Chondrocyte (in vitro differentiated cells): ENCODE data around the gene CERK. TPM values are rescaled to one million over a fixed set of nuclear protein-coding genes. Genes with fewer than 3 reads are reported as not detected.
"Not testable (repeated sequence)": the region's sequence is repeated elsewhere in the genome, so short reads cannot be mapped to it uniquely, and the experiment has no call there.

ENCODE experiments used
- DNase-seq: peaks from one replicate; pipeline ENCODE4 v3.0.0; 2021; ENCODE audit warnings: mixed read lengths, low spot score
- H3K27ac Mint-ChIP-seq: one replicate; pipeline ENCODE4 v1.8.0; 2021; ENCODE audit warnings: mild to moderate bottlenecking, moderate library complexity, mixed read lengths; ENCODE audit not compliant: unreplicated experiment
- H3K27me3 Mint-ChIP-seq: 2 replicates; pipeline ENCODE4 v1.8.0; 2021; ENCODE audit warnings: low read depth, mixed read lengths
- H3K36me3 Mint-ChIP-seq: 2 replicates; pipeline ENCODE4 v1.8.0; 2021; ENCODE audit warnings: low read depth, mixed read lengths
- H3K4me1 Mint-ChIP-seq: 2 replicates; pipeline ENCODE4 v1.8.0; 2021; ENCODE audit warnings: low read depth, mild to moderate bottlenecking, mixed read lengths
- H3K4me3 Mint-ChIP-seq: one replicate; pipeline ENCODE4 v1.8.0; 2021; ENCODE audit warnings: mild to moderate bottlenecking, moderate library complexity, mixed read lengths; ENCODE audit not compliant: unreplicated experiment
- H3K9me3 Mint-ChIP-seq: 2 replicates; pipeline ENCODE4 v1.8.0; 2021; ENCODE audit warnings: low read depth, mixed read lengths
- CTCF ChIP-seq: fragments of 200-600 bp; sonication (generic); IDR thresholded peaks from 2 replicates; pipeline ENCODE4 v1.5.0; 2021; ENCODE audit warnings: antibody characterized with exemption, mild to moderate bottlenecking, moderate library complexity
- long read RNA-seq: library from polyadenylated mRNA; stranded (forward); transcript quantifications from one replicate; pipeline ENCODE4 v2.0.0, GENCODE V29; 2021
- total RNA-seq: library from RNA; stranded (reverse); gene quantifications from 3 replicates; pipeline ENCODE4 v1.2.1, GENCODE V29; 2021

Gene CERK
- total RNA-seq, result 28.8 to 31.8 TPM (median 29.2 TPM) in 3 replicates
- long read RNA-seq, full-length matches to known transcripts, result 68 of 80 reads
- long read RNA-seq, partial matches to known transcripts, result 2 of 80 reads
- long read RNA-seq, other reads (novel, unspliced or antisense), result 10 of 80 reads

GRCh38 chr22:46737976-46738646, at the start of gene CERK:
TSS of gene CERK (minus strand) at chr22:46738252. CDS start at chr22:46738148, 104 bp downstream.
- TF ChIP-seq CTCF, result no peak
- no peaks in the 10 kb centered on the region for H3K9me3 Mint-ChIP-seq
- DNase-seq, result no peak
- peak within 1 kb of the TSS; percentile 92 for H3K4me3 Mint-ChIP-seq
- H3K27ac Mint-ChIP-seq, result peak within 1 kb of the TSS; percentile 36
- H3K27me3 Mint-ChIP-seq, result no peaks in the 10 kb centered on the region
- H3K4me1 Mint-ChIP-seq, result peaks cover 41% of the 10 kb centered on the region
- H3K36me3 Mint-ChIP-seq, result no peaks in the 10 kb centered on the region

- Mint-ChIP-seq H3K9me3 (no peaks in the 10 kb centered on the region), H3K4me1 (peaks cover 6% of the 10 kb centered on the region), H3K4me3 (no peak overlapping the region), H3K27me3 (no peaks in the 10 kb centered on the region), H3K36me3 (peaks cover 2% of the 10 kb centered on the region), H3K27ac (no peak overlapping the region)
- DNase-seq, result no peak
- TF ChIP-seq CTCF, result no peak
Measured at GRCh38 chr22:46783721-46784120, 45.7 kb upstream of the CERK start.

- not testable (repeated sequence) for H3K9me3 Mint-ChIP-seq, DNase-seq, H3K27me3 Mint-ChIP-seq, H3K4me3 Mint-ChIP-seq, H3K36me3 Mint-ChIP-seq, H3K4me1 Mint-ChIP-seq, H3K27ac Mint-ChIP-seq
Measured at GRCh38 chr22:46782200-46782599, 44.1 kb upstream of the CERK start.

- no peak for DNase-seq
- Mint-ChIP-seq H3K4me3 (no peak overlapping the region), H3K27ac (no peak overlapping the region), H3K27me3 (no peaks in the 10 kb centered on the region), H3K36me3 (no peaks in the 10 kb centered on the region), H3K9me3 (no peaks in the 10 kb centered on the region), H3K4me1 (peaks cover 12% of the 10 kb centered on the region)
- TF ChIP-seq CTCF, result no peak
Measured at GRCh38 chr22:46781291-46781690, 43.2 kb upstream of the CERK start.

GRCh38 chr22:46780453-46780852, 42.4 kb upstream of the CERK start:
- Mint-ChIP-seq H3K27ac (peak overlapping the region; percentile 43), H3K4me3 (no peak overlapping the region), H3K27me3 (no peaks in the 10 kb centered on the region), H3K4me1 (peaks cover 20% of the 10 kb centered on the region), H3K9me3 (no peaks in the 10 kb centered on the region), H3K36me3 (no peaks in the 10 kb centered on the region)
- no peak for DNase-seq
- no peak for TF ChIP-seq CTCF

GRCh38 chr22:46779651-46780050, 41.6 kb upstream of the CERK start:
- Mint-ChIP-seq H3K4me1 (peaks cover 28% of the 10 kb centered on the region), H3K4me3 (no peak overlapping the region), H3K9me3 (no peaks in the 10 kb centered on the region), H3K27me3 (no peaks in the 10 kb centered on the region), H3K36me3 (no peaks in the 10 kb centered on the region), H3K27ac (no peak overlapping the region)
- no peak for TF ChIP-seq CTCF
- no peak for DNase-seq
